Measurements from ENCODE around the gene SCRT2.

DNA sequence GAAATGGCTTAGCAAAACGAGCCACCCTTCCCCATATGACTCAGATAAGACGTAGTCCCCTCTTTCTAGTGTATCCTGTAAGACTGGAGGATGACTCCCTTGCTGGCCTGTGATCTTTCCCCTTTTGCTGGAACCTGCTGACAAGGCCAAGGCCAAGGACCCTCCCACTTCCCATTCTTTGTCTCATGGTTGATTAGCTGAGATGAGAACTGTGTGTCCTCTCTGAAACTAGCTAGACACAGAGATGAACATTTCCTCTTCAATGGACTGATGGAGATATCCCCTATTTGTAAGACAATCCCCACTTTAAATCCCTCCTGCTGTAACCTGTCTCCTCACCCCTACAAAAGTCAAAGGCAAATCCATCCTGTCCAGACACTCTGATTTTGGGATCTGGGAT, 33.4 kb upstream of the SCRT2 start:
- no peak for TF ChIP-seq POLR2AphosphoS5 (IDR thresholded peaks at IDR 0.05; ENCODE audit: control insufficient read depth, insufficient read depth, low read depth, low read length)
- TF ChIP-seq, protein P1, sequence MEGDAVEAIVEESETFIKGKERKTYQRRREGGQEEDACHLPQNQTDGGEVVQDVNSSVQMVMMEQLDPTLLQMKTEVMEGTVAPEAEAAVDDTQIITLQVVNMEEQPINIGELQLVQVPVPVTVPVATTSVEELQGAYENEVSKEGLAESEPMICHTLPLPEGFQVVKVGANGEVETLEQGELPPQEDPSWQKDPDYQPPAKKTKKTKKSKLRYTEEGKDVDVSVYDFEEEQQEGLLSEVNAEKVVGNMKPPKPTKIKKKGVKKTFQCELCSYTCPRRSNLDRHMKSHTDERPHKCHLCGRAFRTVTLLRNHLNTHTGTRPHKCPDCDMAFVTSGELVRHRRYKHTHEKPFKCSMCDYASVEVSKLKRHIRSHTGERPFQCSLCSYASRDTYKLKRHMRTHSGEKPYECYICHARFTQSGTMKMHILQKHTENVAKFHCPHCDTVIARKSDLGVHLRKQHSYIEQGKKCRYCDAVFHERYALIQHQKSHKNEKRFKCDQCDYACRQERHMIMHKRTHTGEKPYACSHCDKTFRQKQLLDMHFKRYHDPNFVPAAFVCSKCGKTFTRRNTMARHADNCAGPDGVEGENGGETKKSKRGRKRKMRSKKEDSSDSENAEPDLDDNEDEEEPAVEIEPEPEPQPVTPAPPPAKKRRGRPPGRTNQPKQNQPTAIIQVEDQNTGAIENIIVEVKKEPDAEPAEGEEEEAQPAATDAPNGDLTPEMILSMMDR (IDR thresholded peaks at IDR 0.05 in 2 of 3, conservative IDR thresholded peaks at IDR 0.05 in 1 of 3; ENCODE audit: insufficient read depth in 2 of 3, low read depth in 1 of 3, low read length in 3 of 3), result no peak

All from K562 (cell line).